BE2C (cell line): ENCODE measurements around the gene ENPP6.

Experiments
- DNase-seq: peaks from one replicate; pipeline ENCODE4 v3.0.0-alpha.2; 2020
- H3K27me3 ChIP-seq: fragments of 250-450 bp; sonication (Bioruptor Pico); 2 replicates; pipeline ENCODE4 v1.5.1; 2020; ENCODE audit warnings: mild to moderate bottlenecking
- H3K36me3 ChIP-seq: fragments of 250-450 bp; sonication (Bioruptor Pico); 2 replicates; pipeline ENCODE4 v1.5.1; 2020; ENCODE audit warnings: mild to moderate bottlenecking
- H3K4me1 ChIP-seq: fragments of 250-450 bp; sonication (Bioruptor Pico); 2 replicates; pipeline ENCODE4 v1.5.1; 2020
- H3K4me3 ChIP-seq: 2 replicates; pipeline ENCODE4 v1.5.1; 2011; ENCODE audit warnings: low read depth, low read length
- H3K9me3 ChIP-seq: fragments of 250-450 bp; sonication (Bioruptor Pico); 2 replicates; pipeline ENCODE4 v1.5.1; 2020
- TF ChIP-seq, protein P1 (sequence below): IDR thresholded peaks from 2 replicates; pipeline ENCODE4 v1.5.1; 2012; ENCODE audit warnings: mild to moderate bottlenecking, low read depth, low read length

ENPP6 gene

DNA sequence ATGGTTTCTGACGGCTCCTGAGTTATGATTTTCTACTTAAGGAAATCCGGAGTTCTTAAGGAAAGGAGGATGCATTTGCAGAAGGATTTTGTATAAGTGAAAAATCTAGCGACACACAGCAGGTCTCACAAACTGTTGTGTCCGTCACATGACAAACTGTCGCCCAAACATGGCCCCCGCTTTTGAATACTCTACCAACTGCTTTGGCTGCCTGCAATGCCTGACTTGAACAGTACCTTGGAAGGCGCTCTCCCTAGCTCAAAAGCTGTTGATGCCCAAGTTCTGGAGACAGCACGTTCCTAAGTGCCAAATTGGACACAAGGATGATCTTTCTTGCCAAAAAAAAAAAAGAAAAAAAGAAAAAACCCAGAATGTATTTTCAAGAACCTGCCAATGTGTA, 103.2 kb downstream of the ENPP6 start:
- H3K9me3 ChIP-seq = no peaks in the 10 kb centered on the region
- no peaks in the 10 kb centered on the region for H3K36me3 ChIP-seq
- no peaks in the 10 kb centered on the region for H3K4me1 ChIP-seq
- no peaks in the 10 kb centered on the region for H3K27me3 ChIP-seq
- TF ChIP-seq, protein P1, sequence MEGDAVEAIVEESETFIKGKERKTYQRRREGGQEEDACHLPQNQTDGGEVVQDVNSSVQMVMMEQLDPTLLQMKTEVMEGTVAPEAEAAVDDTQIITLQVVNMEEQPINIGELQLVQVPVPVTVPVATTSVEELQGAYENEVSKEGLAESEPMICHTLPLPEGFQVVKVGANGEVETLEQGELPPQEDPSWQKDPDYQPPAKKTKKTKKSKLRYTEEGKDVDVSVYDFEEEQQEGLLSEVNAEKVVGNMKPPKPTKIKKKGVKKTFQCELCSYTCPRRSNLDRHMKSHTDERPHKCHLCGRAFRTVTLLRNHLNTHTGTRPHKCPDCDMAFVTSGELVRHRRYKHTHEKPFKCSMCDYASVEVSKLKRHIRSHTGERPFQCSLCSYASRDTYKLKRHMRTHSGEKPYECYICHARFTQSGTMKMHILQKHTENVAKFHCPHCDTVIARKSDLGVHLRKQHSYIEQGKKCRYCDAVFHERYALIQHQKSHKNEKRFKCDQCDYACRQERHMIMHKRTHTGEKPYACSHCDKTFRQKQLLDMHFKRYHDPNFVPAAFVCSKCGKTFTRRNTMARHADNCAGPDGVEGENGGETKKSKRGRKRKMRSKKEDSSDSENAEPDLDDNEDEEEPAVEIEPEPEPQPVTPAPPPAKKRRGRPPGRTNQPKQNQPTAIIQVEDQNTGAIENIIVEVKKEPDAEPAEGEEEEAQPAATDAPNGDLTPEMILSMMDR = no peak
- DNase-seq = no peak
- no peak overlapping the region for H3K4me3 ChIP-seq

DNA sequence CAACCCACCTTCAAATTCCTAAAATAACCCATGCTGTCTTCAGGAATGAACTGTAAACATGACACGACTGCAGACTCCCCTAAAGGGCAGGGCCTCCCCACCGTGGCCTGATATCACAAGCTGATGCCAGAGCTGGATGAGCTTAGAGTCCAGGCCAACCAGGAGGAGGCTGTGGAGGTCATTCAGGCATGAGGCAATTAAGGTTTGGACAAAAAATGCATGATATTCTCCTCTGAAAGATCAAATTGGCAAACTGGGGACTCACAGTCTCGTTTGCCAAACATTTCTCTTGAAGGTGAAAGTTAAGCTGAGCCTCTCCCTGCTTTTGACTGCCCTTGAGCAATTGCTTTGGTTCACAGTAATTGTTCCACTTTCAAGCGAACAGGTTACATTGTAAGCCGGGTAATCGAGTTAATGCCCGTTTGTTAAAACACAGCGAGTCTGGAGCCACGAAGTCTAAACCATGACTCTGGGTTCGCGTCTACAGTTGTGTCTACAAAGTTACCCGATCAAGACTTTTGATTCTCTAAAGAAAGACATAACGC, 105.6 kb downstream of the ENPP6 start:
- TF ChIP-seq, protein P1 = no peak
- Histone ChIP-seq H3K36me3 (no peaks in the 10 kb centered on the region), H3K4me3 (no peak overlapping the region), H3K27me3 (no peaks in the 10 kb centered on the region), H3K9me3 (no peaks in the 10 kb centered on the region), H3K4me1 (no peaks in the 10 kb centered on the region)
- no peak for DNase-seq

DNA sequence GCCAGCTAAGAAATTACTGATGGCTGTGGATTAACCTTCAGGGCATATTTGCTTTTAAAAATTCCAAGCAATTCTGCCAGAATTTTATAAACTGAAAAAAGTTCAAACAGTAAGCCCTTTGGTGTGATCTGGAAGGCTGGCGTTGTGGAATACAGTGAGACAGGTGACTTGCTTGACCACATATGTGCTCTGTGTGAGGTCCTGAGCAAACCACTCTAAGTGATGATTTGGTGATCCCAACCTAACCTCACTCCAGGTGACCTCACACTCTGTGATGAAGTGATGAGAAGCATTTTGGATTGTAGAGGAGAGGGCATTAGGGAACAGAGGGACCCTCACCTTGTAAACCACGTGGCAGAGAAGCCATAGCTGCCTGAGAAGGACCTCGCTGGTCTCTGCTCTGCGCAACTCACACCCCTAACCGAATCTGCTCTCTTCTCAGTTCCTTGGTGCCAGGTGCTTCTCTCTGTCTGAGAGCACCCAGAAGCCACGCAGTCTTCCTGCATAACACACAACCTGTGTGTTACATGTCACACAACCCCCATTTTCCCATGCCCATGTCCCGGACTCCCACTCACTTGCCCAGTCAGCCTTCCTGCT, 106.3 kb downstream of the ENPP6 start:
- Histone ChIP-seq H3K4me1 (no peaks in the 10 kb centered on the region), H3K4me3 (no peak overlapping the region), H3K27me3 (no peaks in the 10 kb centered on the region), H3K9me3 (no peaks in the 10 kb centered on the region), H3K36me3 (no peaks in the 10 kb centered on the region)
- TF ChIP-seq, protein P1 = no peak
- DNase-seq = no peak

DNA sequence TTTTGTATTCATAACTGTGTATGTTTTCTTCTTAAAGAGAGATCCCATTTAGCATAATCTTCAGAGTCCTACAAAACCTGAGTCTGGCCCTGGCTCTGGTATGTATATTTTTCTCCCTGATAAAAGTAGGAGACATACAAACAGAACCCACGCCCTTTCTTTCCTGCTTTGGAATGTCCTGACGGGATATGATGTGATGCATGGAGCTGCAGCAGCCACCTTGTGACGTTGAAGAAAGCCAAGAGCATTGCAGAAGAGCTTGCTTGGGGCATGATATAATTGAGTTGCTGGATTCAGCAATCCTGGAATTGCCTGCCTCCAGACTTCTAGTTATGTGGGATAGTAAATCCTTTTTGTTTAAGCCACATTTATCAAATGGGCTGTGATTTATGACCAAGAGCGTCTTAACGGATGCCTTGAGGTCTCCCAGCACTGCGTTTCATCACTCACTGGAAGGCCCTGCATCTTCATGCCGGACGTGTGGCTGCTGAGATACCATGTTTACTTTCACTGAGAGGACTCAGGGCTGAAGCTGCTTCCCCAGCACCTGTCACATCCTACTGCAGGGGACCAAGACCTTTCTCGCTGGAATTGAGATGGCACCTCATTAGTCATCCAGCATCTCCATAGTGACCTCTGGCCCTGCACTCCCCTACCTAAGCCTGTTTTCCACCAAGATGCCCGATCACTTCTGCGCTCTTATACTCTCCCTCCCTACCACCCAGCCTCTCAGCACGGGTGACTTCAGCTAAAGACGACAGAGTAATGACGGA, 107.0 kb downstream of the ENPP6 start:
- H3K4me3 ChIP-seq = no peak overlapping the region
- no peaks in the 10 kb centered on the region for H3K36me3 ChIP-seq
- no peaks in the 10 kb centered on the region for H3K9me3 ChIP-seq
- no peaks in the 10 kb centered on the region for H3K4me1 ChIP-seq
- no peaks in the 10 kb centered on the region for H3K27me3 ChIP-seq
- TF ChIP-seq, protein P1 = no peak
- DNase-seq = no peak

DNA sequence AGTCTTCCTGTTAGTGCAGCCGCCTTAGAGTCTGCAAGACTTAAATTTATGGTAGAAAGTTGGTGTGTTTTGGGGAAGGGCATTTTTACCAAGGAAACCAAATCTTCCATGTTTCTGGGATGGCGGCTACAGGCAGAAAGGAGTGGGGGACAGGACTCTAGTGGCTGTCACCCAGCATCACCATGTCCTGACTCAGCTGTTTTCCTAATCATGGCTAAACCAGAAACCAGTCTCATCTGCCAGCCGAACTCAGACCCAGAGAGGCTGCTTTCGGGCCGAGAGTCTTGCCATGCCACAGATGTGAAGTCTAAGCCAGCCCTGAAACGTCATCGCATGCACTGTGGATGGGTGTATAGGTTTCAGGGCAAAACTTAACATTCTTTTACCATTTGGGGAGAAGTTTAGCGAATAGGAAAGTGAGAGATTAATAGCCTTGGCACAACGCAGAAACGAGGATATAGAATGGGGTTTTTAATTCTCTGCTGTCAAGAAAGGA, 109.6 kb downstream of the ENPP6 start:
- TF ChIP-seq, protein P1 = no peak
- Histone ChIP-seq H3K27me3 (no peaks in the 10 kb centered on the region), H3K4me3 (no peak overlapping the region), H3K9me3 (no peaks in the 10 kb centered on the region), H3K36me3 (no peaks in the 10 kb centered on the region), H3K4me1 (no peaks in the 10 kb centered on the region)
- DNase-seq = no peak

DNA sequence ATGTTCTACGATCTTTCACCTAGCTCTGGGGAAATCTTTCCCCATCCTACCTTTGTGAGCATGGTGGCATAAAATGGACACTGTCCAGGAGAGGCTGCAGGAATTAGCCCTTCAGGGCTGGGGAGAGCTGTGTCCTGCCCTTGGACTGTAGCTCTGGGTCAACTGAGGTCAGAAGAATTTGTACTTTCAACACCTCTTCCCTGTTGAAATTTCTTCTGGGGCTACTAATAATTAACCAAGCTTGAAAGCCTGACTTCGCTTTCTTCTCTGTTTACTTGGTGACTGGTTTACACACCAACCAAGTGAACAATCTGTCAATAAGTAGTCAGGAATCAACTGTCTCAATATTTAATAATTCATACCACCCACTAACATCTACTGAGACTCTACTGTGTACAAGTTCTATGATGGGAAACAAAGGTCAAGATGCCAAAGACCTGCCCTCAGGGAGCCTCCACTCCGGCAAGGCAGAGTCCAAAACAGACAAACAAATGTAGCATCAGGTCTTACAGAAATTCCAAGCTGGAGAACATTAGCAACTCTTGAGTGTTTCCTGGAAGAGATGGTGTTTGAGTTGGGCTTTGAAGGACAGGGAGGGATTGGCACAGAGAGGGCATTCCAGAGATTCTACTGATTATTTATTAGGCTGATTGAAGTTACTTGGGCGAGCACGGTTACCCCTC, 113.1 kb downstream of the ENPP6 start:
- TF ChIP-seq, protein P1 = no peak
- Histone ChIP-seq H3K9me3 (no peaks in the 10 kb centered on the region), H3K4me1 (no peaks in the 10 kb centered on the region), H3K27me3 (no peaks in the 10 kb centered on the region), H3K4me3 (no peak overlapping the region), H3K36me3 (no peaks in the 10 kb centered on the region)
- DNase-seq = no peak
